WTC11 (cell line): ENCODE results near the gene SOX18. TPM values are rescaled to one million over a fixed set of nuclear protein-coding genes. Genes with fewer than 3 reads are reported as not detected.

Source experiments
- ATAC-seq: fragments of 200-7000 bp; cut with Tn5 transposase; 2 replicates; pipeline ENCODE4 v1.10.0; 2021; ENCODE audit warnings: mild to moderate bottlenecking, moderate library complexity
- CTCF ChIA-PET: fragments of 300-600 bp; sonication (Branson Sonifier 250); formaldehyde crosslinking; loops from one replicate; lab custom pipeline; 2021; ENCODE audit warnings: antibody characterized with exemption; lab: Charles Lee
- POLR2A ChIA-PET: fragments of 350-600 bp; sonication (Branson Sonifier 250); formaldehyde crosslinking; loops from one replicate; lab custom pipeline; 2021; ENCODE audit warnings: antibody characterized with exemption; lab: Charles Lee
- DNase-seq: peaks from one replicate; pipeline ENCODE4 v3.0.0; 2021; ENCODE audit warnings: low spot score
- H3K27ac Mint-ChIP-seq: 2 replicates; pipeline ENCODE4 v1.8.0; 2021; ENCODE audit warnings: mixed read lengths
- H3K27me3 Mint-ChIP-seq: 2 replicates; pipeline ENCODE4 v1.8.0; 2021; ENCODE audit warnings: low read depth, mild to moderate bottlenecking, moderate library complexity, mixed read lengths
- H3K36me3 Mint-ChIP-seq: 2 replicates; pipeline ENCODE4 v1.8.0; 2021; ENCODE audit warnings: mixed read lengths
- H3K4me1 Mint-ChIP-seq: 2 replicates; pipeline ENCODE4 v1.8.0; 2022; ENCODE audit warnings: mixed read lengths
- H3K4me3 Mint-ChIP-seq: 2 replicates; pipeline ENCODE4 v1.8.0; 2021; ENCODE audit warnings: mild to moderate bottlenecking, moderate library complexity, mixed read lengths
- H3K9me3 Mint-ChIP-seq: 2 replicates; pipeline ENCODE4 v1.8.0; 2021; ENCODE audit warnings: mixed read lengths
- ESRRA ChIP-seq: sonication (generic); formaldehyde crosslinking; IDR thresholded peaks from 2 replicates; pipeline ENCODE4 v1.8.1; 2022; ENCODE audit warnings: mild to moderate bottlenecking, missing genetic modification reagents, borderline replicate concordance
- FOXJ3 ChIP-seq: sonication (generic); formaldehyde crosslinking; IDR thresholded peaks from 2 replicates; pipeline ENCODE4 v1.9.0; 2021; ENCODE audit warnings: missing genetic modification reagents, mild to moderate bottlenecking, borderline replicate concordance
- FOXP1 ChIP-seq: sonication (generic); formaldehyde crosslinking; IDR thresholded peaks from 2 replicates; pipeline ENCODE4 v1.8.0; 2022; ENCODE audit warnings: missing genetic modification reagents, mild to moderate bottlenecking, moderate library complexity, borderline replicate concordance
- GABPB1 ChIP-seq: sonication (generic); formaldehyde crosslinking; IDR thresholded peaks from 2 replicates; pipeline ENCODE4 v1.8.1; 2023; ENCODE audit warnings: mild to moderate bottlenecking, missing genetic modification reagents
- GTF2I ChIP-seq: fragments of 250-450 bp; sonication (Bioruptor Pico); conservative IDR thresholded peaks from 2 replicates; pipeline ENCODE4 v1.4.0; 2021; ENCODE audit warnings: mild to moderate bottlenecking
- OVOL2 ChIP-seq: fragments of 250-450 bp; sonication (Bioruptor Pico); IDR thresholded peaks from 2 replicates; pipeline ENCODE4 v1.9.0; 2021; ENCODE audit warnings: mild to moderate bottlenecking, borderline replicate concordance
- TEAD1 ChIP-seq: sonication (generic); formaldehyde crosslinking; IDR thresholded peaks from 2 replicates; pipeline ENCODE4 v1.8.0; 2022; ENCODE audit warnings: mild to moderate bottlenecking, missing genetic modification reagents
- ZNF263 ChIP-seq: sonication (generic); formaldehyde crosslinking; IDR thresholded peaks from 2 replicates; pipeline ENCODE4 v1.8.1; 2022; ENCODE audit warnings: low read depth, mild to moderate bottlenecking, moderate library complexity, missing genetic modification reagents
- ZNF396 ChIP-seq: fragments of 250-450 bp; sonication (Bioruptor Pico); IDR thresholded peaks from 2 replicates; pipeline ENCODE4 v1.8.0; 2021; ENCODE audit warnings: mild to moderate bottlenecking, moderate library complexity, borderline replicate concordance
- ZNF423 ChIP-seq: fragments of 250-450 bp; sonication (Bioruptor Pico); IDR thresholded peaks from 2 replicates; pipeline ENCODE4 v2.1.2; 2022; ENCODE audit warnings: mild to moderate bottlenecking, moderate library complexity
- total RNA-seq: library from RNA; stranded (reverse); gene quantifications from 3 replicates; pipeline ENCODE4 v1.2.3, GENCODE V29; 2021
- TF ChIP-seq, protein P1 (sequence below): sonication (generic); formaldehyde crosslinking; IDR thresholded peaks from 2 replicates; pipeline ENCODE4 v1.8.1; 2022; ENCODE audit warnings: missing genetic modification reagents, borderline replicate concordance
- TF ChIP-seq, protein P2 (sequence below): sonication (generic); formaldehyde crosslinking; IDR thresholded peaks from 2 replicates; pipeline ENCODE4 v1.8.1; 2023; ENCODE audit warnings: mild to moderate bottlenecking, moderate library complexity, missing genetic modification reagents
- TF ChIP-seq, protein P3 (sequence below): fragments of 250-450 bp; sonication (Bioruptor Pico); conservative IDR thresholded peaks from 2 replicates; pipeline ENCODE4 v1.9.0; 2021; ENCODE audit warnings: mild to moderate bottlenecking
- TF ChIP-seq, protein P4 (sequence below): sonication (generic); formaldehyde crosslinking; IDR thresholded peaks from 2 replicates; pipeline ENCODE4 v1.8.1; 2022; ENCODE audit warnings: mild to moderate bottlenecking, missing genetic modification reagents, moderate library complexity, borderline replicate concordance

Gene SOX18
- total RNA-seq, 1 experiment from 2014 or later: 0.81 TPM

DNA sequence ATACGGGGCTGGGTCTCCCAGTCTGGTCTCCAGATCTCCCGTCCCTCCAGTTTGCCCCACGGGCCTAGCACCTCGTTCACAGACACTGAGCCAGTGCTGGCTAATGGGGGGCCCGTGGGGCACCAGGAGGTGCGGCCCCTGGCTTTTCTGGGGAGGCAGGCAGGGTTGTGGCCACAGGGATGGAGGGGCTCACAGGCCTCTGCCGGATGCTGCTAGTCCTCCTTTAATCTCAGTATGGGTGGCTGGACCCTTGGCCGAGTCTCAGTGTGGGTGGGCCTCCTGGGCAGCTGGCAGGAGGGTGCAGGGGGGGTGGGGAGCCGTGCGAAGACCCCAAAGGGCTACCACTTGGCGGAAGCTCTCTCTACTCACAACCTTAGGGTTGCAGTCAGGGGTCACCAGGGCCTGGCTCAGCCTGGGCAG lies 1.6 kb upstream of the SOX18 start:
- H3K4me3 Mint-ChIP-seq: no peak overlapping the region
- no peaks in the 10 kb centered on the region for H3K36me3 Mint-ChIP-seq
- peaks cover 18% of the 10 kb centered on the region for H3K4me1 Mint-ChIP-seq
- peaks cover 50% of the 10 kb centered on the region for H3K27me3 Mint-ChIP-seq
- POLR2A ChIA-PET: no interaction called here
- no peak overlapping the region for H3K27ac Mint-ChIP-seq
- CTCF ChIA-PET: interaction anchor here (0.8 to 2.3 kb wide), 6 partner anchors 11 to 117 kb away, joined by 3 to 15 read pairs (median 6); partner anchors contain the start of genes LKAAEAR1 and TCEA2
- TF ChIP-seq ZNF396 (CRISPR knock-in tag): no peak
- no peak for TF ChIP-seq FOXJ3 (CRISPR knock-in tag)
- TF ChIP-seq, protein P1, sequence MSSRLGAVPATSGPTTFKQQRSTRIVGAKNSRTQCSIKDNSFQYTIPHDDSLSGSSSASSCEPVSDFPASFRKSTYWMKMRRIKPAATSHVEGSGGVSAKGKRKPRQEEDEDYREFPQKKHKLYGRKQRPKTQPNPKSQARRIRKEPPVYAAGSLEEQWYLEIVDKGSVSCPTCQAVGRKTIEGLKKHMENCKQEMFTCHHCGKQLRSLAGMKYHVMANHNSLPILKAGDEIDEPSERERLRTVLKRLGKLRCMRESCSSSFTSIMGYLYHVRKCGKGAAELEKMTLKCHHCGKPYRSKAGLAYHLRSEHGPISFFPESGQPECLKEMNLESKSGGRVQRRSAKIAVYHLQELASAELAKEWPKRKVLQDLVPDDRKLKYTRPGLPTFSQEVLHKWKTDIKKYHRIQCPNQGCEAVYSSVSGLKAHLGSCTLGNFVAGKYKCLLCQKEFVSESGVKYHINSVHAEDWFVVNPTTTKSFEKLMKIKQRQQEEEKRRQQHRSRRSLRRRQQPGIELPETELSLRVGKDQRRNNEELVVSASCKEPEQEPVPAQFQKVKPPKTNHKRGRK (CRISPR knock-in tag): no peak
- TF ChIP-seq GTF2I (CRISPR knock-in tag): no peak
- no peak for DNase-seq
- no peak for ATAC-seq
- no peaks in the 10 kb centered on the region for H3K9me3 Mint-ChIP-seq

DNA sequence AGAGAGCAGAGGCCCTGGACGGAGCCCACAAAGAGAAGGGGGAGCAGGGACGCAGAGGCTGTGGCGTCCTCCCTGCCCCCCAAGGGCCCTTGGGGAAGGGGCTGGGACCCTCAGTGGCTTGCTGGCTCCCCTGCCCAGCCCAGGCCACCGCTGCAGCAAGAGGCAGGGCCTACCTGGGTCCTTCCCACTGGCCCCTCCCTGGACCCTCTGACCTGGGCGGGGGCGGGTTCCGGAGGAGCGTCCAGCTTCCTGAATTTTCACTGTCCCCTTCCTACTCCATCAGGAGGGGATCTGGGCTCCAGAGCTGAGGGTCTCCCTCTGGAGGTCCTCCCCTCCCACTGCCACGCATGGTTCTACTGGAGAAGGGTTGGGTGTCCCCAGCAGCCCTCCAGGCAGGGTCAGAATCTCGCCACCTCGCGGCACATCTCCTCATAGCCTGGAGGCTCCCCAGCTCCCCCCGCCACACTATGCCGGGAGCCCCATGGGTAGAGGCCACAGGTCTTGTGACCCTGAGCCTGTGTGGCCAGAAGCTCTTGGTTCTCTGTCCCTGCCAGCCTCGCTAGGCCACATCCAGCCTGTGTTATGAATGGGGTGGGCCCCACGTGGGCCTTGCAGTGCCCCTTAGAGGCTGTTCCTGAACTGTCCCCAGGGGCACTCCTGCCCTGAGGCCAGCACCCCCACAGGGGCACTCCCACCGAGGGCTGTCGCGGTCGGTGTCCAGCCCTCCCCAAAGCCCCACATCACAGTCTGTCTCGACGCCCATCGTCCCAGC lies 1.0 kb upstream of the SOX18 start:
- Mint-ChIP-seq H3K27me3 (peaks cover 56% of the 10 kb centered on the region), H3K4me1 (peaks cover 24% of the 10 kb centered on the region), H3K9me3 (no peaks in the 10 kb centered on the region), H3K4me3 (peak overlapping the region; percentile 25; the same call in 1 of the 2 replicates), H3K27ac (no peak overlapping the region), H3K36me3 (no peaks in the 10 kb centered on the region)
- no peak for ATAC-seq
- DNase-seq: no peak
- POLR2A ChIA-PET: no interaction called here
- TF ChIP-seq ESRRA (CRISPR knock-in tag): no peak
- TF ChIP-seq, protein P2, sequence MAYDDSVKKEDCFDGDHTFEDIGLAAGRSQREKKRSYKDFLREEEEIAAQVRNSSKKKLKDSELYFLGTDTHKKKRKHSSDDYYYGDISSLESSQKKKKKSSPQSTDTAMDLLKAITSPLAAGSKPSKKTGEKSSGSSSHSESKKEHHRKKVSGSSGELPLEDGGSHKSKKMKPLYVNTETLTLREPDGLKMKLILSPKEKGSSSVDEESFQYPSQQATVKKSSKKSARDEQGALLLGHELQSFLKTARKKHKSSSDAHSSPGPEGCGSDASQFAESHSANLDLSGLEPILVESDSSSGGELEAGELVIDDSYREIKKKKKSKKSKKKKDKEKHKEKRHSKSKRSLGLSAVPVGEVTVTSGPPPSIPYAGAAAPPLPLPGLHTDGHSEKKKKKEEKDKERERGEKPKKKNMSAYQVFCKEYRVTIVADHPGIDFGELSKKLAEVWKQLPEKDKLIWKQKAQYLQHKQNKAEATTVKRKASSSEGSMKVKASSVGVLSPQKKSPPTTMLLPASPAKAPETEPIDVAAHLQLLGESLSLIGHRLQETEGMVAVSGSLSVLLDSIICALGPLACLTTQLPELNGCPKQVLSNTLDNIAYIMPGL: no peak
- TF ChIP-seq GABPB1 (CRISPR knock-in tag): peak; percentile 20; the same call in 1 of the 2 replicates
- TF ChIP-seq ZNF263 (CRISPR knock-in tag): no peak
- no peak for TF ChIP-seq OVOL2
- TF ChIP-seq ZNF423 (CRISPR knock-in tag): no peak
- TF ChIP-seq TEAD1 (CRISPR knock-in tag): no peak
- TF ChIP-seq, protein P3, sequence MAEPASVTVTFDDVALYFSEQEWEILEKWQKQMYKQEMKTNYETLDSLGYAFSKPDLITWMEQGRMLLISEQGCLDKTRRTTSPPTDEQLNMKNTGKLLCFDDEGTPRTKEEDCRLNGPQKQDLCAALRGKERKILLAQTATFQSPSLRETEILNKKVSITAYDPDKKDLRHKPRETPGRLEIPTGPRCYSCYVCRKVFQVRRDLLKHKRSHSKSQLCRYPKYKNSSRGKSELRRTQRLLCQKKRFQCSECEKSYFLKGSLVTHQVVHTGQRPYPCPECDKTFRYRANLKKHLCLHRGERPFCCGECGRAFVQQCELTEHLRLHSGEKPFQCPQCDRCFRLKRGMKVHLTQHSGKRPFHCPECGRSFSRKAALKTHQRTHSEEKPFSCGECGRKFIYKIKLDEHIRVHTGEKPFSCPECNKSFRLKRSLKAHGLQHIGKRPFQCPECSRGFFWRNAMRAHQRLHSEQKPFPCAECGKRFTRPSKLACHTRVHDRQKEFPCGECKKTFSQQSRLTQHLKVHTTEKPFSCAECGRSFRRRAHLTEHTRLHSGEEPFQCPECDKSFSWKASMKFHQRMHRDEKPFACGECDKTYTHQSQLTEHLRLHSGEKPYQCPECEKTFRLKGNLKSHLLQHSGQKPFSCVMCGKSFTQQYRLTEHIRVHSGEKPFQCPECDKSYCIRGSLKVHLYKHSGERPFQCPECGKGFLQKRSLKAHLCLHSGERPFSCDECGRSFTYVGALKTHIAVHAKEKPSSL (CRISPR knock-in tag): no peak
- no peak for TF ChIP-seq FOXP1 (CRISPR knock-in tag)
- CTCF ChIA-PET: interaction anchor here (0.7 to 2.3 kb wide), 9 partner anchors 7 to 77 kb away, joined by 3 to 15 read pairs (median 5); partner anchors contain the start of genes LKAAEAR1, PRPF6 and TCEA2

DNA sequence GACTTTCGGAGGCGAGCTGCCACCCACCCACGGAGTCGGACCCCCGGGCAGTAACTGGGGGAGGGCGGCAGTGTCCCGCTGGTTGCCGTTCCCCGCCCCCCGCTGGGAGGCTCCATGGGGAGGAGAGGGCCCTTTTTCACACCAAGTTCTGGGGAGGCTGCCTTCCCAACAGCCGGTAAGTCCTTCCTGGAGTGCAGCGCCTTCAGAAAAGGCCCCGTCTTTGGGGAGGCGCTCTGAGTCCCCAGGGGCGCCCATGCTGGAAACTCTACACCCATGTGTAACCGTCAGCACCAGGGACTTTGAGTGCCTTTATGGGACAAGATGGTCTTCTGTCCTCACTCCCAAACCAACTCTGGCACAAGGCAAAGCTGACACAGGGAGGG lies 430 bp upstream of the SOX18 start:
- no peak for DNase-seq
- Mint-ChIP-seq H3K9me3 (no peaks in the 10 kb centered on the region), H3K36me3 (no peaks in the 10 kb centered on the region), H3K27me3 (peaks cover 62% of the 10 kb centered on the region), H3K4me1 (peaks cover 28% of the 10 kb centered on the region), H3K4me3 (peak overlapping the region; percentile 57)
- ChIA-PET CTCF (interaction anchor here (0.7 to 2.3 kb wide), 9 partner anchors 7 to 76 kb away, joined by 3 to 15 read pairs (median 5); partner anchors contain the start of genes LKAAEAR1, PRPF6 and TCEA2), POLR2A (no interaction called here)
- peak; percentile 86 for TF ChIP-seq ZNF423 (CRISPR knock-in tag)
- TF ChIP-seq, protein P4, sequence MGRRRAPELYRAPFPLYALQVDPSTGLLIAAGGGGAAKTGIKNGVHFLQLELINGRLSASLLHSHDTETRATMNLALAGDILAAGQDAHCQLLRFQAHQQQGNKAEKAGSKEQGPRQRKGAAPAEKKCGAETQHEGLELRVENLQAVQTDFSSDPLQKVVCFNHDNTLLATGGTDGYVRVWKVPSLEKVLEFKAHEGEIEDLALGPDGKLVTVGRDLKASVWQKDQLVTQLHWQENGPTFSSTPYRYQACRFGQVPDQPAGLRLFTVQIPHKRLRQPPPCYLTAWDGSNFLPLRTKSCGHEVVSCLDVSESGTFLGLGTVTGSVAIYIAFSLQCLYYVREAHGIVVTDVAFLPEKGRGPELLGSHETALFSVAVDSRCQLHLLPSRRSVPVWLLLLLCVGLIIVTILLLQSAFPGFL (CRISPR knock-in tag): no peak
- TF ChIP-seq, all 79 proteins: peak for 1
- H3K27ac Mint-ChIP-seq: no peak overlapping the region
- ATAC-seq: no peak
